HG03558 (cell line): ENCODE data around the gene TLE2.
"Not testable (repeated sequence)": the region's sequence is repeated elsewhere in the genome, so short reads cannot be mapped to it uniquely, and the experiment has no call there.

ENCODE experiments used
- ATAC-seq: cut with Tn5 transposase; IDR thresholded peaks from one replicate; pipeline ENCODE4 v1.9.1; 2021; ENCODE audit warnings: moderate number of reproducible peaks; ENCODE audit not compliant: unreplicated experiment; ENCODE audit errors: extremely low read depth

The TLE2 gene

GRCh38 chr19:3015126-3016057, 13.7 kb downstream of the TLE2 start:
- ATAC-seq = no peak

- ATAC-seq = no peak
Observed at GRCh38 chr19:3014135-3014534, 14.9 kb downstream of the TLE2 start.

- ATAC-seq = no peak
Observed at GRCh38 chr19:3013263-3013725, 15.8 kb downstream of the TLE2 start.

- no peak for ATAC-seq
Observed at GRCh38 chr19:3012621-3013262, 16.3 kb downstream of the TLE2 start.

- ATAC-seq = not testable (repeated sequence)
Observed at GRCh38 chr19:3012059-3012458, 17.0 kb downstream of the TLE2 start.

GRCh38 chr19:3010871-3011270, 18.2 kb downstream of the TLE2 start:
- no peak for ATAC-seq

GRCh38 chr19:3008994-3009393, 20.1 kb downstream of the TLE2 start:
- ATAC-seq = no peak

GRCh38 chr19:3007975-3008374, 21.1 kb downstream of the TLE2 start:
- no peak for ATAC-seq

- no peak for ATAC-seq
Observed at GRCh38 chr19:3006075-3006767, 22.9 kb downstream of the TLE2 start.

- ATAC-seq = no peak
Observed at GRCh38 chr19:3005345-3005744, 23.7 kb downstream of the TLE2 start.

- no peak for ATAC-seq
Observed at GRCh38 chr19:3004522-3004921, 24.6 kb downstream of the TLE2 start.

GRCh38 chr19:3003046-3003445, 26.0 kb downstream of the TLE2 start:
- no peak for ATAC-seq

GRCh38 chr19:3001235-3001800, 27.8 kb downstream of the TLE2 start:
- no peak for ATAC-seq

- no peak for ATAC-seq
Observed at GRCh38 chr19:2998642-2999041, 30.4 kb downstream of the TLE2 start.

GRCh38 chr19:2997720-2998119, 31.4 kb downstream of the TLE2 start:
- no peak for ATAC-seq

- ATAC-seq = no peak
Observed at GRCh38 chr19:2994588-2995131, 34.4 kb downstream of the TLE2 start.

GRCh38 chr19:2993579-2993978, 35.5 kb downstream of the TLE2 start:
- no peak for ATAC-seq

GRCh38 chr19:2992958-2993357, 36.1 kb downstream of the TLE2 start:
- no peak for ATAC-seq

- not testable (repeated sequence) for ATAC-seq
Observed at GRCh38 chr19:2992333-2992732, 36.7 kb downstream of the TLE2 start.

GRCh38 chr19:2989236-2989946, 39.7 kb downstream of the TLE2 start:
- ATAC-seq = no peak
